ENCODE data around the gene XPO1.

The XPO1 gene

DNA sequence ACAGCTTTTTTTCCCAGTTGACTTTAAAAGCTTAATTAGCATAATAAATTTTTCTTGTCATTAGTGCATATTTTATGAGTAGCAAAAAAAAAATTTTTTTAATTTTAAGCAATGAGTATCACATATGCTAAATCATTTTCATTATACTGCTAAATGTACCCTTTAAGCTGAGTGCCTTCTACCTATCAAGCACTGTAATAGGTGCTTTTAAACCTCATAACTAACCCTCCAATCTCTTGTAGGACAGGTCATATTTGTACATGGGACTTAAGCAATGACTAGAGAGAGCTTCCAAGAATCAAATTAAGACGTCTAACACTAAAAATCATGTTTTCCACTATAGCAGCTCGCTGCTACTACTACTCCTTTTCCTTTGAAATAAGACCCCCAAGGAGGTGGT is 7.4 kb downstream of the XPO1 start:
- Histone ChIP-seq H2BK15ac (ENCODE audit: low read depth, poor library complexity, severe bottlenecking) (no peak overlapping the region), H3K14ac (ENCODE audit: low read length in 2 of 2) (no peak overlapping the region), H3K4ac (ENCODE audit: low read depth in 1 of 2, low read length in 2 of 2) (no peak overlapping the region), H2BK12ac (ENCODE audit: low read length in 2 of 2) (no peak overlapping the region), H3K27me3 (ENCODE audit: control insufficient read depth in 1 of 2, insufficient read depth in 1 of 2, low read length in 2 of 2) (no peaks in the 10 kb centered on the region), H2BK5ac (ENCODE audit: low read depth, low read length, poor library complexity, severe bottlenecking) (no peak overlapping the region), H4K91ac (ENCODE audit: low read length) (no peak overlapping the region), H3K9ac (ENCODE audit: low read length) (no peak overlapping the region), H3K23ac (ENCODE audit: low read length in 2 of 2) (no peak overlapping the region), H3K4me3 (ENCODE audit: insufficient read depth in 1 of 2, low read depth in 1 of 2, low read length in 2 of 2) (no peak overlapping the region), H2AK5ac (ENCODE audit: low read length, severe bottlenecking) (no peak overlapping the region), H2AFZ (ENCODE audit: low read depth, low read length) (no peak overlapping the region), H3K79me1 (replicated peaks; ENCODE audit: low read length, poor library complexity, severe bottlenecking) (no peaks in the 10 kb centered on the region), H3K4me1 (ENCODE audit: control insufficient read depth, insufficient read depth, low read depth, low read length) (peaks cover 2% of the 10 kb centered on the region), H4K8ac (ENCODE audit: low read length) (no peak overlapping the region), H3K9me3 (ENCODE audit: control insufficient read depth, low read length) (no peaks in the 10 kb centered on the region), H3K36me3 (ENCODE audit: control insufficient read depth in 1 of 2, insufficient read depth in 2 of 2, low read depth in 1 of 2, low read length in 2 of 2) (peaks cover 13 to 33% of the 10 kb centered on the region in 2 experiments), H2BK120ac (ENCODE audit: low read depth, low read length) (no peak overlapping the region), H3K18ac (ENCODE audit: low read depth in 1 of 2, low read length in 2 of 2) (no peak overlapping the region), H3K4me2 (ENCODE audit: low read length, poor library complexity, severe bottlenecking) (no peak overlapping the region), H3K27ac (ENCODE audit: low read length, poor library complexity, severe bottlenecking) (no peak overlapping the region)
- WGBS = 86% methylated on average over 2 of the region's 2 CpGs
- DNase-seq = no peak

DNA sequence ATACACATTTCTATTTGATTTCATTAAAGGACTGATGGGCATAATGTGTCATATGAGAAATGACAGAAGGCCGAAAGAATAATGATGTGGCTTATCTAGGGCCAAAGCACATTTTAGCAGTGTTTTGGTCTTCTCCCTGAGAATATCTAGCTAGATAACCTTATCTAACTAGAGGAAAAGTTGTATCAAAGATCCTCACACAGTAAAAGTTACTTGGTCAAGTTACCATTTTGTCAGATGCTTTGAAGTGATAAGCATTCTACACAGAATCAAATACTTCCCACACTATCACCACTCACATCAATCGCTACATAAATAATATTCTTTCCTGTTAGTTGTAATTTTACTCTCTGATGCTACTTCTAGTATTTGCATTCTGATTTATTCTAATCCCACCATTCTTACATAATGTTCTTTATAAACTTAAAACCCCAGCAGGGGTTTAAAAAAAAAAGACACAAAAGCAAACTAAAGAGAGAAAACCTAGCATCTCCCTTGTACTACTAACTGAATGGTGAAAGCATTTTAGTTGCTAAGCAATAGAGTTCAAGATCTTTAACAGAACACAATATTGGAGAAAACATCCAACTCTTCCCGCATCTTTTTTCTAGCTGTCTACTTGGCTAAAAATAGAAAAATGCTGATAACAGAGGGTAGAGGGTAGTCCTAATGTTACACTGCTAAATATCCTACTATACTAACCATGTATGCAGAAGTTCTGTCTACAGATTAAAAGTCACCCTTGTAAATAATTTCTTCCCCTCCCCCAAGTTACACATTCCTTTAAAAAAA is 8.0 kb downstream of the XPO1 start:
- peaks cover 13 to 39% of the 10 kb centered on the region in 2 experiments for H3K36me3 ChIP-seq (ENCODE audit: control insufficient read depth in 1 of 2, insufficient read depth in 2 of 2, low read depth in 1 of 2, low read length in 2 of 2)
- no peak overlapping the region for H2AK5ac ChIP-seq (ENCODE audit: low read length, severe bottlenecking)
- peak; percentile 45 for DNase-seq
- no peaks in the 10 kb centered on the region for H3K9me3 ChIP-seq (ENCODE audit: control insufficient read depth, low read length)
- WGBS = 100% methylated on average over 1 of the region's 3 CpGs
- H4K91ac ChIP-seq (ENCODE audit: low read length) = no peak overlapping the region
- H2BK120ac ChIP-seq (ENCODE audit: low read depth, low read length) = no peak overlapping the region
- no peak overlapping the region for H2AFZ ChIP-seq (ENCODE audit: low read depth, low read length)
- no peak overlapping the region for H3K23ac ChIP-seq (ENCODE audit: low read length in 2 of 2)
- H3K4me1 ChIP-seq (ENCODE audit: control insufficient read depth, insufficient read depth, low read depth, low read length) = peaks cover 2% of the 10 kb centered on the region
- H3K18ac ChIP-seq (ENCODE audit: low read depth in 1 of 2, low read length in 2 of 2) = no peak overlapping the region
- no peak overlapping the region for H3K27ac ChIP-seq (ENCODE audit: low read length, poor library complexity, severe bottlenecking)
- no peak overlapping the region for H3K4me3 ChIP-seq (ENCODE audit: insufficient read depth in 1 of 2, low read depth in 1 of 2, low read length in 2 of 2)
- no peak overlapping the region for H4K8ac ChIP-seq (ENCODE audit: low read length)
- H3K14ac ChIP-seq (ENCODE audit: low read length in 2 of 2) = no peak overlapping the region
- no peaks in the 10 kb centered on the region for H3K79me1 ChIP-seq (replicated peaks; ENCODE audit: low read length, poor library complexity, severe bottlenecking)
- H2BK15ac ChIP-seq (ENCODE audit: low read depth, poor library complexity, severe bottlenecking) = no peak overlapping the region
- no peak overlapping the region for H2BK5ac ChIP-seq (ENCODE audit: low read depth, low read length, poor library complexity, severe bottlenecking)
- H3K4me2 ChIP-seq (ENCODE audit: low read length, poor library complexity, severe bottlenecking) = no peak overlapping the region
- H2BK12ac ChIP-seq (ENCODE audit: low read length in 2 of 2) = no peak overlapping the region
- no peaks in the 10 kb centered on the region for H3K27me3 ChIP-seq (ENCODE audit: control insufficient read depth in 1 of 2, insufficient read depth in 1 of 2, low read length in 2 of 2)
- H3K9ac ChIP-seq (ENCODE audit: low read length) = no peak overlapping the region
- no peak overlapping the region for H3K4ac ChIP-seq (ENCODE audit: low read depth in 1 of 2, low read length in 2 of 2)

DNA sequence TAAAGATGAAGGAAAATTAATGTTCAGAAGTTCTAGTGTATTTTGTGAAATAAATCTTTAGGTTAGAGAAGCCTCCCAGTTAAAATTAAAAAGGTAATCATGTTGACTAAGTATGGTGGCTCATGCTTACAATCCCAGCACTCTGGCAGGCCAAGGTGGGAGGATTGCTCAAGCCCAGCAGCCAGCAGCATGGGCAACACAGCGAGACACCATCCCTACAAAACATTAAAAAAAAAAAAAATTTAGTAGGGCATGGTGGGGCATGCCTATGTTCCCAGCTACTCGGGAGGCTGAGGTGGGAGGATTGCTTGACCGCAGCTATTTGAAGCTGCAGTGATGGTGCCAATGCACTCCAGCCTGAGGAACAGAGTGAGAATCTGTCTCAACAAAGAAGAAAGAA is 17.9 kb downstream of the XPO1 start:
- no peak overlapping the region for H3K23ac ChIP-seq (ENCODE audit: low read length in 2 of 2)
- H3K9ac ChIP-seq (ENCODE audit: low read length) = no peak overlapping the region
- H3K79me1 ChIP-seq (replicated peaks; ENCODE audit: low read length, poor library complexity, severe bottlenecking) = peaks cover 1% of the 10 kb centered on the region
- H3K27me3 ChIP-seq (ENCODE audit: control insufficient read depth in 1 of 2, insufficient read depth in 1 of 2, low read length in 2 of 2) = no peaks in the 10 kb centered on the region
- no peak overlapping the region for H3K27ac ChIP-seq (ENCODE audit: low read length, poor library complexity, severe bottlenecking)
- H2BK15ac ChIP-seq (ENCODE audit: low read depth, poor library complexity, severe bottlenecking) = no peak overlapping the region
- H3K18ac ChIP-seq (ENCODE audit: low read depth in 1 of 2, low read length in 2 of 2) = no peak overlapping the region
- H2BK12ac ChIP-seq (ENCODE audit: low read length in 2 of 2) = no peak overlapping the region
- no peak overlapping the region for H2BK120ac ChIP-seq (ENCODE audit: low read depth, low read length)
- no peak overlapping the region for H4K8ac ChIP-seq (ENCODE audit: low read length)
- no peaks in the 10 kb centered on the region for H3K9me3 ChIP-seq (ENCODE audit: control insufficient read depth, low read length)
- H3K4me1 ChIP-seq (ENCODE audit: control insufficient read depth, insufficient read depth, low read depth, low read length) = peaks cover 1% of the 10 kb centered on the region
- H3K4me2 ChIP-seq (ENCODE audit: low read length, poor library complexity, severe bottlenecking) = no peak overlapping the region
- H3K4ac ChIP-seq (ENCODE audit: low read depth in 1 of 2, low read length in 2 of 2) = no peak overlapping the region
- H2AFZ ChIP-seq (ENCODE audit: low read depth, low read length) = no peak overlapping the region
- no peak overlapping the region for H2AK5ac ChIP-seq (ENCODE audit: low read length, severe bottlenecking)
- H3K4me3 ChIP-seq (ENCODE audit: insufficient read depth in 1 of 2, low read depth in 1 of 2, low read length in 2 of 2) = no peak overlapping the region
- H3K36me3 ChIP-seq (ENCODE audit: control insufficient read depth in 1 of 2, insufficient read depth in 2 of 2, low read depth in 1 of 2, low read length in 2 of 2) = peaks cover 37 to 76% of the 10 kb centered on the region in 2 experiments
- H3K14ac ChIP-seq (ENCODE audit: low read length in 2 of 2) = no peak overlapping the region
- no peak for DNase-seq
- no peak overlapping the region for H2BK5ac ChIP-seq (ENCODE audit: low read depth, low read length, poor library complexity, severe bottlenecking)
- H4K91ac ChIP-seq (ENCODE audit: low read length) = no peak overlapping the region
- 100% methylated on average over 2 of the region's 3 CpGs for WGBS

DNA sequence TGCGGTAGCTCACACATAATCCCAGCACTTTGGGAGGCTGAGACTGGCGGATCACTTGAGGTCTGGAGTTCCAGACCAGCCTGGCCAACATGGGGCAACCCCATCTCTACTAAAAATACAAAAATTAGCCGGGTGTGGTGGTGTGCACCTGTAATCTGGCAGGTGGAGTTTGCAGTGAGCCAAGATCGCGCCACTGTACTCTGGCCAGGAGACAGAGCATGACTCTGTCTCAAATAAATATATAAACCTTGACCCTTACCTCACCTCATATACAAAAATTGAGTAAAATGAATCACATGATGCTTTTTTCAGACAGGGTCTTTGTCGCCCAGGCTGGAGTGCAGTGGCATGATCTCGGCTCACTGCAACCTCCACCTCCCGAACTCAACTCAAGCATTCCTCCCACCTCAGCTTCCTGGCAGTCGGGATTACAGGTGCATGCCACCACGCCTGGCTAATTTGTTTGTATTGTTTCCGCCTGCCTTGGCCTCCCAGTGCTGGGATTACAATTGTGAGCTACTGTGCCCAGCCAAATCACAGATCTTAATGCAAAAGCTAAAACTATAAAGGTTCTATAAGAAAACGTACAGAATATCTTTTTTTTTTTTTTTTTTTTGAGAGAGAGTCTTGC is 25.3 kb downstream of the XPO1 start:
- Histone ChIP-seq H3K79me1 (replicated peaks; ENCODE audit: low read length, poor library complexity, severe bottlenecking) (peaks cover 1% of the 10 kb centered on the region), H2AFZ (ENCODE audit: low read depth, low read length) (no peak overlapping the region), H3K9me3 (ENCODE audit: control insufficient read depth, low read length) (no peaks in the 10 kb centered on the region), H3K4me2 (ENCODE audit: low read length, poor library complexity, severe bottlenecking) (no peak overlapping the region), H3K18ac (ENCODE audit: low read depth in 1 of 2, low read length in 2 of 2) (no peak overlapping the region), H2BK120ac (ENCODE audit: low read depth, low read length) (no peak overlapping the region), H2BK12ac (ENCODE audit: low read length in 2 of 2) (no peak overlapping the region), H3K23ac (ENCODE audit: low read length in 2 of 2) (no peak overlapping the region), H2BK15ac (ENCODE audit: low read depth, poor library complexity, severe bottlenecking) (no peak overlapping the region), H4K8ac (ENCODE audit: low read length) (no peak overlapping the region), H3K27me3 (ENCODE audit: control insufficient read depth in 1 of 2, insufficient read depth in 1 of 2, low read length in 2 of 2) (no peaks in the 10 kb centered on the region), H2AK5ac (ENCODE audit: low read length, severe bottlenecking) (no peak overlapping the region), H3K9ac (ENCODE audit: low read length) (no peak overlapping the region), H3K4ac (ENCODE audit: low read depth in 1 of 2, low read length in 2 of 2) (no peak overlapping the region), H4K91ac (ENCODE audit: low read length) (no peak overlapping the region), H3K14ac (ENCODE audit: low read length in 2 of 2) (no peak overlapping the region), H3K4me1 (ENCODE audit: control insufficient read depth, insufficient read depth, low read depth, low read length) (peaks cover 8% of the 10 kb centered on the region), H2BK5ac (ENCODE audit: low read depth, low read length, poor library complexity, severe bottlenecking) (no peak overlapping the region), H3K27ac (ENCODE audit: low read length, poor library complexity, severe bottlenecking) (no peak overlapping the region), H3K36me3 (ENCODE audit: control insufficient read depth in 1 of 2, insufficient read depth in 2 of 2, low read depth in 1 of 2, low read length in 2 of 2) (peaks cover 51 to 75% of the 10 kb centered on the region in 2 experiments), H3K4me3 (ENCODE audit: insufficient read depth in 1 of 2, low read depth in 1 of 2, low read length in 2 of 2) (no peak overlapping the region)
- no peak for DNase-seq
- WGBS = 98% methylated on average over 11 of the region's 12 CpGs

Data from mesenchymal stem cell (in vitro differentiated cells and primary cell).